ENCODE results near the gene VAV2. TPM values are rescaled to one million over a fixed set of nuclear protein-coding genes. Genes with fewer than 3 reads are reported as not detected.

VAV2 gene
- total and polyA plus RNA-seq, 4 donors = 4.9 to 26.4 (median 17.0) TPM

- no peak overlapping the region for H3K4me3 ChIP-seq (ENCODE audit: low read depth in 1 of 3, low read length in 3 of 3)
- H3K9me3 ChIP-seq (ENCODE audit: control insufficient read depth in 4 of 4, low read length in 3 of 4) = no peaks in the 10 kb centered on the region
- no peak overlapping the region for H3K27ac ChIP-seq (ENCODE audit: low read depth in 1 of 2, low read length in 2 of 2)
- H3K9ac ChIP-seq (ENCODE audit: low read depth in 1 of 2, low read length in 2 of 2) = no peak overlapping the region
- no peak for DNase-seq (ENCODE audit: low spot score)
- peaks cover 0 to 3% (median 0%) of the 10 kb centered on the region in 4 donors for H3K36me3 ChIP-seq (ENCODE audit: control insufficient read depth in 4 of 4, insufficient read depth in 3 of 4, low read depth in 1 of 4, low read length in 3 of 4)
- no peaks in the 10 kb centered on the region for H3K27me3 ChIP-seq (ENCODE audit: control insufficient read depth in 4 of 4, insufficient read depth in 4 of 4, low read length in 3 of 4)
- 85% methylated on average over 6 of the region's 6 CpGs for WGBS
- no peak for TF ChIP-seq GABPA (IDR thresholded peaks at IDR 0.05 in 1 of 2, conservative IDR thresholded peaks at IDR 0.05 in 1 of 2)
- no peak for TF ChIP-seq EGR1 (IDR thresholded peaks at IDR 0.05; ENCODE audit: low read depth in 2 of 2)
- TF ChIP-seq REST (IDR thresholded peaks at IDR 0.05) = no peak
- TF ChIP-seq RAD21 (IDR thresholded peaks at IDR 0.05) = no peak
- no peak for TF ChIP-seq NR2F2 (IDR thresholded peaks at IDR 0.05)
- TF ChIP-seq CTCF (IDR thresholded peaks at IDR 0.05; ENCODE audit: low read depth, low read length, missing input control) = no peak
- TF ChIP-seq RXRA (IDR thresholded peaks at IDR 0.05) = no peak
- no peak for TF ChIP-seq MAX (IDR thresholded peaks at IDR 0.05)
- TF ChIP-seq FOXA2 (IDR thresholded peaks at IDR 0.05) = no peak
- no peak for TF ChIP-seq ATF3 (IDR thresholded peaks at IDR 0.05)
- TF ChIP-seq JUND (IDR thresholded peaks at IDR 0.05) = no peak
- no peak for TF ChIP-seq SP1 (IDR thresholded peaks at IDR 0.05)
- TF ChIP-seq ZBTB33 (IDR thresholded peaks at IDR 0.05) = no peak
- TF ChIP-seq TAF1 (conservative IDR thresholded peaks at IDR 0.05) = no peak
- H3K4me1 ChIP-seq (ENCODE audit: control insufficient read depth in 4 of 4, insufficient read depth in 4 of 4, low read length in 3 of 4) = peaks cover 0 to 6% (median 2%) of the 10 kb centered on the region in 4 donors
Observed at GRCh38 chr9:133927041-133927440, 65.1 kb downstream of the VAV2 start.

- Histone ChIP-seq H3K9me3 (ENCODE audit: control insufficient read depth in 4 of 4, low read length in 3 of 4) (no peaks in the 10 kb centered on the region), H3K4me3 (ENCODE audit: low read depth in 1 of 3, low read length in 3 of 3) (no peak overlapping the region), H3K36me3 (ENCODE audit: control insufficient read depth in 4 of 4, insufficient read depth in 3 of 4, low read depth in 1 of 4, low read length in 3 of 4) (peaks cover 0 to 3% (median 0%) of the 10 kb centered on the region in 4 donors), H3K9ac (ENCODE audit: low read depth in 1 of 2, low read length in 2 of 2) (no peak overlapping the region), H3K27ac (ENCODE audit: low read depth in 1 of 2, low read length in 2 of 2) (no peak overlapping the region), H3K4me1 (ENCODE audit: control insufficient read depth in 4 of 4, insufficient read depth in 4 of 4, low read length in 3 of 4) (peaks cover 0 to 2% (median under 1%) of the 10 kb centered on the region in 4 donors), H3K27me3 (ENCODE audit: control insufficient read depth in 4 of 4, insufficient read depth in 4 of 4, low read length in 3 of 4) (no peaks in the 10 kb centered on the region)
- no peak for TF ChIP-seq FOXA2 (IDR thresholded peaks at IDR 0.05)
- no peak for TF ChIP-seq RXRA (IDR thresholded peaks at IDR 0.05)
- no peak for TF ChIP-seq TAF1 (conservative IDR thresholded peaks at IDR 0.05)
- no peak for TF ChIP-seq ZBTB33 (IDR thresholded peaks at IDR 0.05)
- no peak for TF ChIP-seq FOXA1 (IDR thresholded peaks at IDR 0.05)
- TF ChIP-seq CTCF (IDR thresholded peaks at IDR 0.05; ENCODE audit: low read depth, low read length, missing input control) = no peak
- no peak for TF ChIP-seq SP1 (IDR thresholded peaks at IDR 0.05)
- no peak for TF ChIP-seq HNF4G (IDR thresholded peaks at IDR 0.05)
- WGBS = 97% methylated on average over 9 of the region's 9 CpGs
- DNase-seq (ENCODE audit: low spot score) = no peak
Observed at GRCh38 chr9:133926165-133926856, 65.8 kb downstream of the VAV2 start.
